ENCODE measurements around the gene CHST5.
A peak's percentile ranks its signal among the peaks of the same experiment; 100 is the strongest.
"Not testable (repeated sequence)": the region's sequence is repeated elsewhere in the genome, so short reads cannot be mapped to it uniquely, and the experiment has no call there.

Gene CHST5

GRCh38 chr16:75552951-75553350, 17.0 kb upstream of the CHST5 start:
- Histone ChIP-seq H3K4me3 (replicated peaks; ENCODE audit: insufficient read depth, low read length) (no peak overlapping the region), H3K27ac (replicated peaks) (no peak overlapping the region), H3K27me3 (ENCODE audit: insufficient read depth, poor library complexity, severe bottlenecking) (peaks cover 7% of the 10 kb centered on the region)
- no peak for DNase-seq (ENCODE audit: low read depth in 1 of 2, low spot score in 1 of 2)
- TF ChIP-seq GABPA (IDR thresholded peaks at IDR 0.05; ENCODE audit: low read depth) (no peak), REST (IDR thresholded peaks at IDR 0.05; ENCODE audit: insufficient replicate concordance, low read depth) (no peak), CTCF (IDR thresholded peaks at IDR 0.05; ENCODE audit: insufficient read depth, low read length) (no peak), POLR2AphosphoS5 (IDR thresholded peaks at IDR 0.05; ENCODE audit: low read depth) (no peak), SPI1 (IDR thresholded peaks at IDR 0.05; ENCODE audit: borderline replicate concordance, low read depth) (no peak)

GRCh38 chr16:75550211-75550662, 14.3 kb upstream of the CHST5 start:
- no peak for TF ChIP-seq POLR2AphosphoS5 (IDR thresholded peaks at IDR 0.05; ENCODE audit: low read depth)
- TF ChIP-seq SPI1 (IDR thresholded peaks at IDR 0.05; ENCODE audit: borderline replicate concordance, low read depth), result no peak
- no peak for TF ChIP-seq REST (IDR thresholded peaks at IDR 0.05; ENCODE audit: insufficient replicate concordance, low read depth)
- TF ChIP-seq CTCF (IDR thresholded peaks at IDR 0.05; ENCODE audit: insufficient read depth, low read length), result peak; percentile 87
- no peak for TF ChIP-seq GABPA (IDR thresholded peaks at IDR 0.05; ENCODE audit: low read depth)
- DNase-seq (ENCODE audit: low read depth in 1 of 2, low spot score in 1 of 2), result peak; percentile 66 to 67
- Histone ChIP-seq H3K4me3 (replicated peaks; ENCODE audit: insufficient read depth, low read length) (no peak overlapping the region), H3K27me3 (ENCODE audit: insufficient read depth, poor library complexity, severe bottlenecking) (peaks cover 5% of the 10 kb centered on the region), H3K27ac (replicated peaks) (no peak overlapping the region)

GRCh38 chr16:75548456-75548855, 12.5 kb upstream of the CHST5 start:
- not testable (repeated sequence) for DNase-seq (ENCODE audit: low read depth in 1 of 2, low spot score in 1 of 2); H3K27ac ChIP-seq (replicated peaks); H3K4me3 ChIP-seq (replicated peaks; ENCODE audit: insufficient read depth, low read length); H3K27me3 ChIP-seq (ENCODE audit: insufficient read depth, poor library complexity, severe bottlenecking)

- Histone ChIP-seq H3K4me3 (replicated peaks; ENCODE audit: insufficient read depth, low read length) (no peak overlapping the region), H3K27ac (replicated peaks) (no peak overlapping the region), H3K27me3 (ENCODE audit: insufficient read depth, poor library complexity, severe bottlenecking) (no peaks in the 10 kb centered on the region)
- no peak for DNase-seq (ENCODE audit: low read depth in 1 of 2, low spot score in 1 of 2)
- no peak for TF ChIP-seq SPI1 (IDR thresholded peaks at IDR 0.05; ENCODE audit: borderline replicate concordance, low read depth)
- TF ChIP-seq POLR2AphosphoS5 (IDR thresholded peaks at IDR 0.05; ENCODE audit: low read depth), result no peak
- TF ChIP-seq CTCF (IDR thresholded peaks at IDR 0.05; ENCODE audit: insufficient read depth, low read length), result no peak
- no peak for TF ChIP-seq GABPA (IDR thresholded peaks at IDR 0.05; ENCODE audit: low read depth)
- TF ChIP-seq REST (IDR thresholded peaks at IDR 0.05; ENCODE audit: insufficient replicate concordance, low read depth), result no peak
Observed at GRCh38 chr16:75546293-75546692, 10.4 kb upstream of the CHST5 start.

- not testable (repeated sequence) for H3K27ac ChIP-seq (replicated peaks); H3K27me3 ChIP-seq (ENCODE audit: insufficient read depth, poor library complexity, severe bottlenecking)
Observed at GRCh38 chr16:75545879-75546278, 10.0 kb upstream of the CHST5 start.

GRCh38 chr16:75542462-75542861, 6.6 kb upstream of the CHST5 start:
- not testable (repeated sequence) for H3K4me3 ChIP-seq (replicated peaks; ENCODE audit: insufficient read depth, low read length); DNase-seq (ENCODE audit: low read depth in 1 of 2, low spot score in 1 of 2); H3K27ac ChIP-seq (replicated peaks); H3K27me3 ChIP-seq (ENCODE audit: insufficient read depth, poor library complexity, severe bottlenecking)

More at GRCh38 chr16:75545879-75546278, 10.0 kb upstream of the CHST5 start:
- H3K4me3 ChIP-seq (replicated peaks; ENCODE audit: insufficient read depth, low read length); DNase-seq (ENCODE audit: low read depth in 1 of 2, low spot score in 1 of 2): not testable (repeated sequence)
